Vagina (tissue), 2 donors: Measurements from ENCODE around the gene MEIOB. TPM values are rescaled to one million over a fixed set of nuclear protein-coding genes. Genes with fewer than 3 reads are reported as not detected.

Experiments
- DNase-seq, 2 donors: peaks; one replicate each; pipeline ENCODE4 v3.0.0-alpha.2; 2017; ENCODE audit errors: extremely low spot score in 2 of 2
- H3K27ac ChIP-seq: fragments of 200-600 bp; sonication (generic); one replicate; pipeline ENCODE4 v1.5.1; 2019
- H3K27me3 ChIP-seq: fragments of 200-600 bp; sonication (generic); one replicate; pipeline ENCODE4 v1.5.1; 2019
- H3K36me3 ChIP-seq, 2 donors: fragments of 200-600 bp; sonication (generic); one replicate each; pipeline ENCODE4 v1.5.1; 2017 to 2019
- H3K4me1 ChIP-seq: fragments of 200-600 bp; sonication (generic); one replicate; pipeline ENCODE4 v1.5.1; 2019
- H3K4me3 ChIP-seq, 2 donors: fragments of 200-600 bp; sonication (generic); 1 replicate in 1 of 2; 2 replicates in 1 of 2; pipeline ENCODE4 v1.5.1; 2016 to 2019
- H3K9me3 ChIP-seq: fragments of 200-600 bp; sonication (generic); one replicate; pipeline ENCODE4 v1.5.1; 2019
- CTCF ChIP-seq, 3 experiments: fragments of 450-650 bp in 2 of 3; fragments of 200-600 bp in 1 of 3; sonication (generic) in 1 of 3; IDR thresholded peaks; one replicate each; pipeline ENCODE4 v1.5.1; 2017 to 2019; ENCODE audit warnings: antibody characterized with exemption in 3 of 3, mild to moderate bottlenecking in 2 of 3, moderate library complexity in 2 of 3
- POLR2A ChIP-seq, 2 donors: fragments of 450-650 bp; IDR thresholded peaks; one replicate each; pipeline ENCODE4 v1.6.1; 2017; ENCODE audit warnings: antibody characterized with exemption in 2 of 2, mild to moderate bottlenecking in 2 of 2, moderate library complexity in 2 of 2
- POLR2AphosphoS5 ChIP-seq, 2 donors: sonication (generic); formaldehyde crosslinking; IDR thresholded peaks; one replicate each; pipeline ENCODE4 v1.9.0; 2017; ENCODE audit warnings: antibody characterized with exemption in 2 of 2, mild to moderate bottlenecking in 2 of 2, low read depth in 1 of 2; ENCODE audit not compliant: insufficient read depth in 1 of 2
- intact Hi-C: fragments of 100-400 bp; cut with DNase I; formaldehyde crosslinking; loops from one replicate; pipeline ENCODE4 v1.15.1; 2023
- total RNA-seq: library from RNA; depleted of rRNA; stranded (reverse); fragments of >200 nt; gene quantifications from one replicate; pipeline ENCODE4 v1.2.3, GENCODE V29; 2016

Gene MEIOB
- total RNA-seq, 1 donor from 2014 or later: not detected

DNA sequence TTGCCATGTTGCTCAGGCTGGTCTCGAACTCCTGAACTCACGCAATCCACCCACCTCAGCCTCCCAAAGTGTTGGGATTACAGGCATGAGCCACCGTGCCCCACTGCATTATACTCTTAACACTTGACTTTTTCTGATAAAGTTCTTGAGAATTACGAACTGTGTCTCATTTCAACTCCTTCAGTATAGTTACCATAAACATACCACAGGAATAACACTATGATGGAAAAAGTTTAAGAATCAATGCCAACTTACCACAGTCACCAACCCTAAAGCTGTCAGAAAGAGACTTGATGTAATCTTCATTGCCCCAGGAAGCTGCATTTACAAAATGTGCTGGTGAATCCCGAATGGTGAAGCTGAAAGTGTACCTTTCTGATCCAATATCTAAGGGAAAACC is 10.2 kb downstream of the MEIOB start:
- Histone ChIP-seq H3K36me3 (no peaks in the 10 kb centered on the region), H3K27ac (no peak overlapping the region), H3K27me3 (no peaks in the 10 kb centered on the region), H3K9me3 (no peaks in the 10 kb centered on the region), H3K4me1 (peaks cover 4% of the 10 kb centered on the region), H3K4me3 (no peak overlapping the region)
- TF ChIP-seq POLR2A (IDR thresholded peaks at IDR 0.05): no peak
- no peak for TF ChIP-seq CTCF (IDR thresholded peaks at IDR 0.05)
- no peak for TF ChIP-seq POLR2AphosphoS5 (IDR thresholded peaks at IDR 0.05; ENCODE audit: insufficient read depth in 1 of 2, low read depth in 1 of 2)
- no peak for DNase-seq
- intact Hi-C loops: loop anchor here (2.0 kb wide), 1 partner anchor 65 kb away; no protein-coding TSS in a partner anchor

- Histone ChIP-seq H3K27me3 (no peaks in the 10 kb centered on the region), H3K36me3 (no peaks in the 10 kb centered on the region), H3K27ac (no peak overlapping the region), H3K9me3 (no peaks in the 10 kb centered on the region), H3K4me1 (peaks cover 4% of the 10 kb centered on the region), H3K4me3 (no peak overlapping the region)
- intact Hi-C loops: no loop called here
- TF ChIP-seq POLR2A (IDR thresholded peaks at IDR 0.05) (no peak), CTCF (IDR thresholded peaks at IDR 0.05) (no peak), POLR2AphosphoS5 (IDR thresholded peaks at IDR 0.05; ENCODE audit: insufficient read depth in 1 of 2, low read depth in 1 of 2) (no peak)
- no peak for DNase-seq
These were observed 12.3 kb downstream of the MEIOB start for GRCh38 chr16:1859650-1860049.

DNA sequence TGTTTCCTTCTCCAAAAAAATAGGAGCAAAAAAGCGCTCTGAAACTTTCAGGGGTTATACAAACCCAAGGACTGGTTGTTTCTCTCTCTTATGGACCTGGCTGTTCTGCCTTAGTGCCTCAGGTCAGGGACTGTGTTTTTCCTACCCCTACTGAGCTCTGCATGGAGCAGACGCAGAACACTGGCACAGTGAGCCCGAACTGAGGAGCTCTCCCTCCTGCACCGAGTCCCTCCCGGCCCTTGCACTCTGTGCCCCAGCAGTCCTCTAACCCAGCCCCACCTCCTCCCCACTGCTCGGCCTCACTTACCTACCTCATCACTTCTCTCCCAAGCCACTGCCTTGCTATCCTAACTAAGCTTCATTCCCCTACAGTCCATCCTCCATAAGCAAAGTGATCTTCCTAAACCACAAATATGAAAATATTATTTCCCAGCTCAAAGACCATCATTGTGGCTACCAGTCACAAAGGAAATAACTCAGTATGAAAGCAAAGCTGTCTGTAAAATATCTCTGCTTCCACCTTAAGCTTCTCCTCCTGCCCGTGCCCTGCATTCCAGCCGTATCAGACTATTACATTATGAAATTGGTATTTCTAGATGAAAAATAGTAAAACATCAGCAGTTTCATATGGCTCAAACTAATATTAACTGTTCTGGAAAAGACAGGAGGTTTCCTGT is 13.6 kb downstream of the MEIOB start:
- H3K27me3 ChIP-seq: no peaks in the 10 kb centered on the region
- H3K36me3 ChIP-seq: no peaks in the 10 kb centered on the region
- no peak overlapping the region for H3K4me3 ChIP-seq
- intact Hi-C loops: no loop called here
- H3K9me3 ChIP-seq: no peaks in the 10 kb centered on the region
- no peaks in the 10 kb centered on the region for H3K4me1 ChIP-seq
- no peak overlapping the region for H3K27ac ChIP-seq
- DNase-seq: no peak
- no peak for TF ChIP-seq POLR2A (IDR thresholded peaks at IDR 0.05)
- TF ChIP-seq POLR2AphosphoS5 (IDR thresholded peaks at IDR 0.05; ENCODE audit: insufficient read depth in 1 of 2, low read depth in 1 of 2): no peak
- no peak for TF ChIP-seq CTCF (IDR thresholded peaks at IDR 0.05)

DNA sequence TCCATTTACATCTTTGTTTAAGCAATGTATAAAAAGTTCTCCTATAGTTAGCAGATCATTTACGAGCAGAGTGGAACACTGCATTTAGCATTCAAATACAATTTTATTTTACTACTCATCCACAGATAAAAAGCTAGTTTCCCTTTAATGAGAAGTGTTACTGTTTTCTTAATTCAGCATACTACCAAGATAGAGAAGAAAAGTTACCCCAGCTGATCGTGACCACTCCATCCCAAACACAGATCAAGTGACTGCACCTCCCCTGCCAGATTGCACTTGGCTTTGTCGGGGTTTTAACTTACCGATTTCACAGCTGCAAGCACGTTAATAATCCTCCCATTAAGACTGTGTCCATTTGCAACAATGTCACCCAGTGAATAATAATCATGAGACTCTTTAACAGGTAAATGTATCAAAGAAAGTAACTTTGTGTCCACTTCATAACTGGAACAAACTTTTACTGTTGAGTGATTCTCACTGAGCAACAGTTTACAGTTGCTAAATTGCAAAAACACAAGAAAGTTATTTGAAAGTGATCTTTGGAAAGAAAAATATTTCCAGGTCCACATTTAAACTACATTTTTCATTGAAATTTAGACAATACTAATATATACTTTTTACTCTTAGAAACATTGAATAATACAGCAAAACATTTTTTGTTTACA is 14.4 kb downstream of the MEIOB start:
- no peaks in the 10 kb centered on the region for H3K27me3 ChIP-seq
- H3K4me1 ChIP-seq: no peaks in the 10 kb centered on the region
- H3K9me3 ChIP-seq: no peaks in the 10 kb centered on the region
- H3K4me3 ChIP-seq: no peak overlapping the region
- no peak for DNase-seq
- TF ChIP-seq POLR2A (IDR thresholded peaks at IDR 0.05) (no peak), CTCF (IDR thresholded peaks at IDR 0.05) (no peak), POLR2AphosphoS5 (IDR thresholded peaks at IDR 0.05; ENCODE audit: insufficient read depth in 1 of 2, low read depth in 1 of 2) (no peak)
- intact Hi-C loops: no loop called here
- no peak overlapping the region for H3K27ac ChIP-seq
- H3K36me3 ChIP-seq: no peaks in the 10 kb centered on the region

GRCh38 chr16:1851793-1852192 is 20.2 kb downstream of the MEIOB start:
- Histone ChIP-seq H3K9me3 (no peaks in the 10 kb centered on the region), H3K36me3 (no peaks in the 10 kb centered on the region), H3K27me3 (no peaks in the 10 kb centered on the region), H3K4me1 (no peaks in the 10 kb centered on the region), H3K4me3 (no peak overlapping the region), H3K27ac (no peak overlapping the region)
- no peak for TF ChIP-seq POLR2AphosphoS5 (IDR thresholded peaks at IDR 0.05; ENCODE audit: insufficient read depth in 1 of 2, low read depth in 1 of 2)
- intact Hi-C loops: no loop called here
- no peak for DNase-seq
